GM03348 (cell line): ENCODE data around the gene SWAP70.
"Not testable (repeated sequence)": the region's sequence is repeated elsewhere in the genome, so short reads cannot be mapped to it uniquely, and the experiment has no call there.

Source experiments
- DNase-seq: peaks from one replicate; pipeline ENCODE4 v3.0.0; 2012; ENCODE audit warnings: low spot score

Gene SWAP70

DNA sequence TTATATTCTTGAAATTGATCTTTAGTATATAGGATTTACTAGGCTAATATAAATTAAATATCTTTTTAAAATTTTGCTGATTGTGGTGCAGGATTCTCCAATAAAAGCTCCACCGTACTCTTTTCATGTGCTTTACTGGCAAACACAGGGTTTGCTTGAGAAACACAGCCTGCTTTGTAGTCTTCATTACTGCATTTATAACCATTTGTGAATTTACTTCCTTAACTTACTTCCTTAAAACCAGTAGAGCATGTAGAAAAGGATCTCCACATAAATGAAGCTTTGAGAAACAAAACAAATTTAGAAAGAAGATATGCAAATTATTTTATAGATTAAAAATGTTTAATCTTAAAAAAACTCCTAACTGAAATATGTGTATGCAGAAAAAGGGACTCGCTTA lies 28.8 kb downstream of the SWAP70 start:
- DNase-seq = no peak

DNA sequence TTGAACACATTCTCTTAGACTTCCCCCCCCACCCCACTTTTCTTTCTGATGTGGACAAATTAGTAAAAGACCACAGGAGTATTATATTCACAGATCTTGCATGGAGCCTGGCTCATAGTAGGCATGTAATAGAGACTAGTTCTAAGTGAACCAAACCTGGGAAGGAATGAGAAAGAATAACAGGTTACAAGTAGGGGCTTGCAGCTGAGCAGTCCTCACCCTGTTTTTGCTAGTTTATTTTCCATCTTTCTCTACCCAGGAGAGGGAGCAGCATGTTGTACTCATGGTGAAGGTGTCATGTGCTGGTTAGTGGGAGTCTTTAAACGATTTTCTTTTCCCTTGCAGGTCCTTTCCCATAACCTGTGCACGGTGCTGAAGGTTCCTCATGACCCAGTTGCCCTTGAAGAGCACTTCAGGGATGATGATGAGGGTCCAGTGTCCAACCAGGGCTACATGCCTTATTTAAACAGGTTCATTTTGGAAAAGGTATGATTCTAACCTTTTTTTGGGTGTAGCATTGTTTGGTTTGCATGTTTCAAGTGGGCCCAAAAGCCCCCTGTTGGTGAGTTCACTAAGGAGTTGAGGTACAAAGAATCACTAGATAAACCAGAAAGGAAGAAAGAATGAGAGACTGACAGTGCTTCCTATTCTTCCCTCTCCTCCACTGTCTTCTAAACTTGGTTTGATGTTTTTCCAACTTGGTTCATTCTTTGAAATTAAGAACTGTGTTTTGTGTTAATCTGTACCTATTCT lies 30.1 kb downstream of the SWAP70 start:
- no peak for DNase-seq

DNA sequence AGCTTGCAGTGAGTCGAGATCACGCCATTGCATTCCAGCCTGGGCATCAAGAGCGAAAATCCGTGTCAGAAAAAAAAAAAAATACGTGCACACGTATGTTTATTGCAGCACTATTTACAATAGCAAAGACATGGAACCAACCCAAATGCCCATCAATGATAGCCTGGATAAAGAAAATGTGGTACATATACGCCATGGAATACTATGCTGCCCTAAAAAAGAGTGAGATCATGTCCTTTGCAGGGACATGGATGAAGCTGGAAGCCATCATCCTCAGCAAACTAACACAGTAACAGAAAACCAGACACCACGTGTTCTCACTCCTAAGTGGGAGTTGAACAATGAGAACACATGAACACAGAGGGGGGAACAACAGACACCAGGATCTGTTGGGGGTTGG lies 31.4 kb downstream of the SWAP70 start:
- DNase-seq = not testable (repeated sequence)

DNA sequence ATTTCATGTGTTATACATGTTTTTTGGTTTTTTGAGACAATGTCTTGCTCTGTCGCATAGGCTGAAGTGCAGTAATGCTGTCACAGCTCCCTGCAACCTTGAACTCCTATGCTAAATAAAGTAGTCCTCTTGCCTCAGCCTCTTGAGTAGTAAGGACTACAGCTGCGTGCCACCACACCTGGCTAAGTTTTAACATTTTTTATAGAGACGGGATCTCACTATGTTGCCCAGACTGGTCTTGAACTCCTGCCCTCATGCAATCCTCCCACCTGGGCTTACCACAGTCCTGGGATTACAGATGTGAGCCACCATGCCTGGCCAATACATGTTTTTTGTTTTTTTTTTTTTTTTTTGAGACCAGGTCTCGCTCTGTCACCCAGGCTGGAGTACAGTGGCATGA lies 33.9 kb downstream of the SWAP70 start:
- DNase-seq = no peak

DNA sequence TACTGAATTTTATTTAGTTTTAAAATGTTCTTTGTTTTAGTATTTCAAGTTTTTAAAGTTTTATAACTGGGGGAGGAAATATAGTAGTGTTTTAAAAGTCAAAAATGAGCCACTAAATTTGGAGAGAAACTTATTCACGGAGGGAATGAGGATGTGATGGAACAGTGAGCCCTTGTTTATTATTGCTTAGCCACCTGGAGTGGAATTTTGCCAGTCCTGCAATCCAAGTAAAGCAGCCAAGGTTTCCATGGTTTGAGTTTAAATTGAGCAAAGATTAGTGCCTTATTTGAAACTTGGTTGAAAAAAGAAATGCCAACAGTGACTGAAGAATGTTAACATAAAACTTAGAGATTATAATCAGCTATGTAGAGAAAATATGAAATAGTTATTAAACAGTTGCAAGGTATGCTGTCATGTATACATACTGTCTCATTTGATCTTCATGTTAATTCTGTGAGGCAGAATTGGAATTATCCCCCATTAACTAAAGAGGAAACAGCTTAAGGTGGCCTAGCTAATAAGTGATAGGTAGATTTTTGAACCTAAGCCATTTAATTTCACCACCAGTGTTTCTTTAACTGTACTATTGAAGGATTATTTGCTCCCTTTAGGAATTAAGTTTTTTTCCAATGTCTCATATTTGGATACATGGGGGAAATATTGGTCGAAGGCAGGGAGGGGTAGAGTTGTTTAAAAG lies 36.4 kb downstream of the SWAP70 start:
- no peak for DNase-seq

DNA sequence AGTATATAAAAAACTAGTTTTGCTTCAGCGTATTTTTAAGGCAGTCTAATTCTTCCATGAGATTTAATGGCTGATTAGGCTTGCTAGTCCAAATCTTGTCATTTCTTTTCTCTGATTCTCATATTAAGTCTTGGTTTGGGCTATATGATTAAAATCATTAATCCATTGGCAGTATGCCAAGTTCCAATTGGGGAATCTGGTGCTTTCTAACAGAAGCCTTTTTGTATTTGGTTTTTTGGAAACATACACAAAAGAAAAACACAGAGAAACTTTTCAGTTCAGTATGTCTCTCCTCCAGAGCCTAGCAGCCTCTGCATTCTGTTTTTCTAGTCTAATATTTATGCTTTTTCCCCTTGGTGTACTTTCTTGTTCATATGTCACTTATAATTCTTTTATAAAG lies 37.9 kb downstream of the SWAP70 start:
- no peak for DNase-seq

DNA sequence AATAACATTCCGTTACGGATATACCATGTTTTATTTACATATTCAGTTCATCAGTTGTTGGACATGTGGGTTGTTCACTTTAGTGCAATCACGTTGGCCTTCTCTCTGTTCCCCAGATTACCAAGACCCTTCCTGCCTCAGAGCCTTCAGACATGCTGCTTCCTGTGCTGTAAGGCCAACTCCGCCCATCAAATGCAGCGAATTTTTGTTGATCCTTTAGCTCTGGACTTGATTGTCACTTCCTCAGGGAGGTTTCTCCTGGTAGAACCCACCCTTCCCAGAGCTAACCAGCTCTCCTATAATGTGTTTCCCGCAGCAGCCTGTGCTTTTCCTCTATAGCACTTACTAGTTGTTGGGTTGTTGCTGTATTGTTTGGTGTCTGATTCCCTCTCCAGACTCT lies 39.4 kb downstream of the SWAP70 start:
- no peak for DNase-seq

DNA sequence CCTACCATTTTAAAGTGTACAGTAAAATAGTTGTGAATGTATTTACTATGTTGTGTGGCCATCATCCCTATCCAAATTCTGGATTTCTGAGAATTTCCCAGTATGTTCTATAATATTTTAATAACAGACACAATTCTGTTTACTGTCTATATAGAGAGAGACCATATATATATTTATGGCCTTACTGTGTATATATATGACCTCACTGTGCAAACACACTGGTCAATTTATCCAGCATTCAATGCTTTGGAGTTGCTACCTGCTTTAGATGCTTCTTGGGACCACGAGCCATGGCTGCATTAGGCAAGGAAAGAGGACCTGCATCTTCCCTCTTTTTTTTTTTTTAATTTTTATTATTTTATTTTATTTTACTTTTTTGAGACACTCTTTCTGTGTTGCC lies 40.2 kb downstream of the SWAP70 start:
- DNase-seq = no peak

DNA sequence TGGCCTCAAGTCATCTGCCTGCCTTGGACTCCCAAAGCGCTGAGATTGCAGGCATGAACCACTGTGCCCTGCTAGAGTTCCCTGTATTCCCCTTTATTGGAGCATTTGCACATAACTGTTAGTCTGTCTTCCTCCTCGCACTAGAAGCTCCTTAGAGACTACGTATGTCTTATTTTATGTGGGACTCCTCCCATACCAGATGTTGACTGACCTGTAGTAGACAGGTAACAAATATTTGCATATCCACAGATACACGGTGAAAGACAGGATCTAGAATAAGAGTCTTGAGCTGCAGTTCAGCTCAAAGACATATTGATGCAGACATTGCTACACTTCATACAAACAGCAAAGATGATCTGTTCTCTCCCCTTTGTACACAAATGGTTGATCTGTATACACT lies 40.7 kb downstream of the SWAP70 start:
- DNase-seq = no peak

DNA sequence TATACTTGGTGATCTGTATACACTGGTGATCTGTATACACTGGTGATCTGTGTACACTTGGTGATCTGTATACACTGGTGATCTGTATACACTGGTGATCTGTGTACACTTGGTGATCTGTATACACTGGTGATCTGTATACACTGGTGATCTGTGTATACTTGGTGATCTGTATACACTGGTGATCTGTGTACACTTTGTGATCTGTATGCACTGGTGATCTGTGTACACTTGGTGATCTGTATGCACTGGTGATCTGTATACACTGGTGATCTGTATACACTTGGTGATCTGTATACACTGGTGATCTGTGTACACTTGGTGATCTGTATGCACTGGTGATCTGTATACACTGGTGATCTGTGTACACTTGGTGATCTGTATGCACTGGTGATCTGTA lies 41.5 kb downstream of the SWAP70 start:
- DNase-seq = not testable (repeated sequence)

DNA sequence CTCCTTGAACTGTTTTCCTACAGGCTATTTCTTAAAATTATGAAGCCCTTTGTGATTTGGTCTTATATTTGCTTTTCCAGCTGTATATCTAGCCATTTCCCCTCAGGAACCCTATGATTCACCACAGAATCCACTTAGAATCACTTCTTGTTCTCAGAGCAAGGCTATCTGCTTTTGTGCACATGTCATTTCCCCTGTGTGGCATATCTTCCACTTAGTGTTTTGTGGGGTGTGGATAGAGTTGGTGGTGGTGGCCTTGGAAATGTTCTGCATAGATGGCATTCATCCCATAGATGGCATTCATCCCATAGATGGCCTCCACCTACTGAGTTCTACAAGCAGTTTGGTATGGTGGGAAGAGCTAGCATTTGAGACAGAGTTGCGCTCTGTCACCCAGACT lies 44.7 kb downstream of the SWAP70 start:
- no peak for DNase-seq

DNA sequence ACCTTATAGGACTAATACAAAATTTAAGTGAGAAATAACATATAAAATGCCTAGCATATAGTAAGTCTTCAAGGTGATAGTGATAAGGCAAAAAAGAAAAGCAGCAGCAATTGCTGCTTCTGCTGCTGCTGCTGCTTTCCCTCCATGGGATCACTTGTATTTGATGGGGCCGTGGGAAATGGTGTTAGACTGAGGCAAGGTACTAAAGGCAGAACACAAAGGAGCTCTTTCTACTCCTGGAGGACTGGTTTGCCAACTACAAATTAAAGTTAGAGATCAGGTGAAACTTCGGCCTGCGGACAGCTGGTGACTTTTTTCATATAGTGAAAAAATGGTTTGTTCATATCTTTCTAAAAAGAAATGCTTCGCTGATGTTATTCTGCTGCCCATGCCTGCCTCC lies 46.3 kb downstream of the SWAP70 start:
- DNase-seq = no peak

DNA sequence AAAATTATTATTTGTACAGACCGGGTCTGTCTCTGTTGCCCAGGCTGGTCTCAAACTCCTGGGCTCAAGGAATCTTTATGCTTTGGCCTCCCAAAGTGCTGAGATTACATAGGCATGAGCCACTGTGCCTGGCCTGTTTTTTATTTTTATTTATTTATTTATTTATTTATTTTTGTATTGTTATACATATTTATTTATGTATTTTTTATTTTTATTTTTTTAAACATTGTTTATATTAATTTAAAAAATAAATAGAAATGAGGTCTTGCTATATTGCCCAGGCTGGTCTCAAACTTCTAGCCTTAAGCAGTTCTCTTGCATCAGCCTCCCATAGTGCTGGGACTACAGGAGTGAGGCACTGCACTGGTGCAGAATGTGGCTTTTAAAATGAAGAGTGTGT lies 47.0 kb downstream of the SWAP70 start:
- DNase-seq = no peak

DNA sequence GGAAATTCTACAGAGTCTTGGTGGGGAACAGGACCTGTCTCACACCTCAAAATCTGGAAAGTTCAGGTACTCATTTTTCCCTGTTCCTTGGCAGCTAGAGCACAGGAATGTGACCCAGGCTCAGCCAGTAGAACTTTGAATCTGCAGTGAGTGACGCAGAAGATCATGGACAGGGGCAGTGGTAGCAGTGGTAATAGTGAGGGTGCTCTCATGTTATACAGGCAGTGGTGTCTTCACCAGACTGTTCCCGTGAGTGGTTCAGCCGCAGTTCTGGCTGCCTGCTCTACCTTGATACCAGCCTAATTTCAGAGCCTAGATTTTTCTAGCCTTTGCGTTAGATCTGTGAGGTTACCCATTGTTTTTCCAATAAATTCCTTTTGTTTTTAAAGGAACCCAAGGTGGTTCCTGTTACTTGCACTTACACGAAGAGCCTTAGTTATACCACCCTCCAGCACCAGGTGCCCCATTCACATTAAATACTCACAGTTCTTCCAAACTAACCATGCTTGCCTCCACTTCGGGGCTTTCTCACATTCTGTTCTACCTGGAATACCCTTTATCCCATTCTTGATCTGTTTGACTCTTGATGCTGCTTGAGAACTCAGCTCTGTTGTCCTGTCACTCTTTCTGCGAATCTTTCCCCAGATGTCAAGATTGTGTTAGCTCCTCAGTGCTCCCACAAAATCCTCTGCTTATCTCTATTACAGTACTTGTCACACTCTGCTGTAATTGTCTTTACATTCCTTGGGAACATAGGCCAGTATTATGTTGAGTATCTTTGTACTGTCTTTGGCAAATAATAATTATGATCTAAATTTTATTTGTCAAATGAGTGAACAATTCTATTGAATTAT lies 47.8 kb downstream of the SWAP70 start:
- no peak for DNase-seq

DNA sequence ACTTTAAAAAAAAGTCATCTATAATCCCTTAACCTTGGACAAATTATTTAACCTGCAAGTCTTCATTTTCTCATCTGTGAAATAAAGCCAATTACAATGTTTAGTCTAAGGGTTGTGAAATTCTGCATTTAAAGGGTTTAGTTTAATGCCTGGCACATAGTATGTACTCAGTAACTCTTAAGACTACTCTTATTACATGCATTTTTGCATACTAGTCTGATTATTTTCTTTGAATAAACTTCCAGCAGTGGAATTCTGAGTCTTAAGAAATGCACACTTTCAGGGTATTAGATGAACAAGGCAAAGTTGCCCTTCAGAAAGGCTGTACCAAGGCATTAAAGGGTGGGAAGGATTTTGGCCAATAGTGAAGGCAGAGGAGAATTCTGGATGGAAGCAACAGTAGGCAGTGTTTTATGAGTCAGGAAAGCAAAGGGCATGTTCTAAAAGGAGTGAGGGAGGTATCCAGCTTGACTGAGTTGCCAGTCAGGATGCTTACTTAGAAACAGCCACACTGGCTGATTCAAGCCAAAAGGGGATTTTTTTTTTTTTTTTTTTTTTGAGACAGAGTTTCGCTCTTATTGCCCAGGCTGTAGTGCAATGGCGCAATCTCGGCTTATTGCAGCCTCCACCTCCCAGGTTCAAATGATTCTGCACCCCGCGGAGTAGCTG lies 50.5 kb downstream of the SWAP70 start:
- no peak for DNase-seq

DNA sequence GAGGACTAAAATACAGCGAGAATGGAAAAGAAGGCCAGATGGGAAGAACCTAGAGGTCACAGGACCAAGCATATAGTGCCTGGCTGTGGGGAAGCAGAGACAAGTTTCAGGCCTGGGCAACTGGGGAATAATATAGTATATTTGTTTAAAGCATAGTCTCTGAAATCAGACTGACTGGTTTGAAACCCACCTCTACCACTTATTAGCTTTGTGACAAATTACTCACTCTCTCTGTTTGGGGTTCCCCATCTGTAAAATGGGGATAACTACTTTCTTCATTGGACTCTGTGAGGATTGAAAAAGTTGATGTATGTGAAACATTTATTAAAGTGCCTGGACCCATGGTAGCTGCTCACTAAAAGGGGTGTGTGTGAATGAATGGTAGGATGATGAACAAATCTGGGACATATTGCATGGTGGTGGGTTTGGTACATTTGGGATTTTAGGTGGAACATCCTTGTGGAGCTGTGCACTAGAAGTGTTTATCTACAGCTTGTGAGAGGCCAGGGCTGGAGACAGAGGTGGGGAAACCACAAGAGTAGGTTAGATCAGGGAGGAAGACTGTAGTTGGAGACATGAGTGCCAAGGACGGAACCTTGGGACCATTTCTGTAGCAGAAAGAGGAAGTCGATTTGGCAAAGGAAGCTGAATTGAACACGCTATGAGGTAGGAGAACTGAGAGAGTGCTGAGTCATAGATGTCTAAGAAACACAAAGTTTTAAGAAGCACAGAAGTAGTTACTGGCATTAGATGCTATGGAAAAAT lies 52.6 kb downstream of the SWAP70 start:
- peak; percentile 14 for DNase-seq

DNA sequence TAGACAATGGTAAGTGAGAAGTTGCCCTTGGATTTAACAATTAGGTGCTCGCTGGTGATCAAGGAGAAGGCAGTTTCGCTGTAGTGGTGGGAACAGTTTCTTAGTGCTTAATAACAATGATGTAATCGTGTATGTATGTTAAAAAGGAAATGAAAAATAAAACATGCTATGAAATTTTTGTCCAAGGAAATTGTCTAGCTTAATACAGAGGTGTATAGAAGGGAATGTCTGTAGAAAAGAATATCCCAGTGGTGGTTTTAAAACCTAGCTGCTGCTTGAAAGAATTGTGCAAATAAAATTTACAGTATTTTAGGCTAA lies 53.1 kb downstream of the SWAP70 start:
- no peak for DNase-seq

DNA sequence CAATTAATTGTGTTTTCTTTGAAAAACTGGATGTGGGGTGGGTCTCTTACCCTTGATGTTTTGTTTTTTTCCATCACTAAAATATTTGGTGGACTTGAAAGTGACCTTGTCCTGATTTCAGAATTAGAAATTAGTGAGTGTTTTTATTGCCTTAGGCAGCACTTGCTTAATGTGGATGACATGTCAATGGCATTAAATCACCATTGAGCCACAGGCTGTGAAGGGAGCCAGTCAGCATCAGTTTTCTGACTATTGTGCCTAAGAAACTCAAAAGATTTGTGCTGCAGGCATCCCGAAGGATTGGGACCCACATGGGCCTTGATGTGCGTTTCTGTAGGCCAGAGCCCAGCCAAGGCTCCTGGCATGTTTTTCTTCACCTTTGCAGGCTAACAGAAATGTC lies 53.8 kb downstream of the SWAP70 start:
- no peak for DNase-seq

DNA sequence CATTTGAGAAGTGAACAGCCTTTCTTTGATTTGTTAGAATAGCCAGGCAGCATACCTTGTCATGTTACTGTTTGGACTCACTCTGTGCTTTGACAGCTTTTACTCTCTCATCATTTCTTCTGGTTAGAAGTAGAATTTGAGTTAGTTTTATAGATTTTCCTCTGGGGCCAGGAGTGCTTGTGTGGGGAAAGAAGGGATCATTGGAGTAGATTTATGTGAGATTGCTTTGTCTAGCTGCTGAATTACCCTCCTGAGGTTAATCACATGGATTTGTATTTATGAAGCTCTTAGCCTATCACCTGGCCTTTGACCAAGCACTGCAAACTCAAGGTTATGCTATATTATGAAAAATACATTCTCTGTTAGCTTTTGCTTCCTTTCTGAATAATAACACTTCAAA lies 54.3 kb downstream of the SWAP70 start:
- no peak for DNase-seq

DNA sequence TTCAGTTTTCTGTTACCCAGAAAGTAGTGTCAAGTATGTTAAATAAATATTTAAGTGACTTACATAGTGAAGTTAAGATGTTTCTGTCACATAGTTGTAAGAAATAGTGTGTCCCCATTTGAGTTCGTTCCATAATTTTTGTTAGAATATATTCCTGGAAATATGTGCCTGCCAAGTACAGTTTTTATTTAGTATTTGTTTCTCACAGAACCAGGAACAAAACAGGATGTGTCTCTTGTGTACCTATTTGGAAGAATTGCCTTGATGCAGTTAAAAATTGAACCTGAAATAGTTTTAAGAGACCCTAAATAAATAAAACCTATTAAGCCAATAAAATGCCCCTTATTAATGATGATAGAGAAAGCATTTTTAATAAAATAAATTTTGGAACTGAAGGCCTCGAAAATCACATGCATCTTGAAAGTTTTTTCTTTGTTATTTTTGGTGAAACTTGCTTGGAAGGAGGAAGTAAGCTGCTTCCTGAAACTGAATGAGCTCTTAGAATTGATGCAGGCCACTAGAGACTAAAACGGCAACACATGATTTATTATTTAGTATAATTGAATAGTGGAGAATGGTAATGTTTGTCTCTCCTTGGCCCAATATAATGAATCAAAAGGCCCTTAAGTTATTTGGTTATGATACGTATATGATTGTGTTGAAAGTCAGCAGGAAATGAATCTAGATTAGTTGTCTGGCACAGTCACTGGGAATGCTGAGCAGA lies 55.9 kb downstream of the SWAP70 start:
- no peak for DNase-seq

DNA sequence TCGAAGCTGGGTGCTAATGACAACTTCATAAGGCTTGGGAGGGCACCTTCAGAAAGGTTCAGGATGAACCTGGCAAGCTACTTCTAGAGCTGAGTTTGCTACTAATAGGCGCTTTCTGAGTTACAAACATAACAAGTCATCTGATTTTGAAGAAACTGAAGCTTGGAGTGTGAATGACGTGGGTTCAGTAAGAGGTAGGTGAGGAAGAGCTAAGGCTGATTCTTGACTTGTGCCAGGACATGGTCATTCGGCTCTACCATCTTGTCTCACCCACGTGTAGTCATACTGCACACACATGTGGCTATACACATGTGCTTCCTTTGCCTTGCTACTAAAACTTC lies 56.4 kb downstream of the SWAP70 start:
- no peak for DNase-seq
